K562 (cell line): ENCODE results near the gene NECAB3. TPM values are rescaled to one million over a fixed set of nuclear protein-coding genes. Genes with fewer than 3 reads are reported as not detected.

Source experiments
- ARID4B ChIP-seq: sonication (generic); formaldehyde crosslinking; IDR thresholded peaks from 2 replicates; pipeline ENCODE4 v1.8.0; 2022; ENCODE audit warnings: mild to moderate bottlenecking, missing genetic modification reagents
- ASH1L ChIP-seq: fragments of 450-650 bp; IDR thresholded peaks from 2 replicates; pipeline ENCODE4 v1.6.1; 2018; ENCODE audit warnings: borderline replicate concordance, mild to moderate bottlenecking, low read depth; ENCODE audit not compliant: partially characterized antibody
- BRF2 ChIP-seq: IDR thresholded peaks from 3 replicates; pipeline ENCODE4 v1.6.1; 2011; ENCODE audit warnings: borderline replicate concordance, mild to moderate bottlenecking; ENCODE audit not compliant: insufficient read length, insufficient read depth
- E4F1 ChIP-seq: fragments of 250-450 bp; sonication (Bioruptor Pico); IDR thresholded peaks from 2 replicates; pipeline ENCODE4 v1.5.0; 2021; ENCODE audit warnings: mild to moderate bottlenecking, borderline replicate concordance
- FIP1L1 ChIP-seq: fragments of 200-400 bp; formaldehyde crosslinking; IDR thresholded peaks from 2 replicates; pipeline ENCODE4 v1.6.1; 2018; ENCODE audit warnings: mild to moderate bottlenecking, low read depth, low read length; ENCODE audit not compliant: poor library complexity, severe bottlenecking
- HNRNPL ChIP-seq: fragments of 200-400 bp; formaldehyde crosslinking; IDR thresholded peaks from 2 replicates; pipeline ENCODE4 v1.6.1; 2017; ENCODE audit warnings: low read depth, mild to moderate bottlenecking, low read length
- ILF3 ChIP-seq: fragments of 450-650 bp; IDR thresholded peaks from 2 replicates; pipeline ENCODE4 v1.6.1; 2018; ENCODE audit warnings: antibody characterized with exemption, mild to moderate bottlenecking, moderate library complexity, borderline replicate concordance
- MIER1 ChIP-seq: fragments of 450-650 bp; IDR thresholded peaks from 2 replicates; pipeline ENCODE4 v1.6.1; 2016; ENCODE audit warnings: antibody characterized with exemption, mild to moderate bottlenecking, low read depth
- PCBP1 ChIP-seq: fragments of 200-400 bp; formaldehyde crosslinking; IDR thresholded peaks from 2 replicates; pipeline ENCODE4 v1.6.1; 2018; ENCODE audit warnings: mild to moderate bottlenecking, low read depth, low read length; ENCODE audit not compliant: poor library complexity, severe bottlenecking
- SAFB ChIP-seq: fragments of 200-400 bp; formaldehyde crosslinking; IDR thresholded peaks from 2 replicates; pipeline ENCODE4 v1.6.1; 2017; ENCODE audit warnings: low read depth, low read length, borderline replicate concordance
- SIX5 ChIP-seq, 2 experiments: IDR thresholded peaks; 2 replicates each; pipeline ENCODE4 v1.6.1; 2011; ENCODE audit warnings: low read length in 2 of 2, borderline replicate concordance in 1 of 2, low read depth in 1 of 2, mild to moderate bottlenecking in 1 of 2, moderate library complexity in 1 of 2; ENCODE audit not compliant: insufficient read depth in 1 of 2
- SPI1 ChIP-seq: IDR thresholded peaks from 2 replicates; pipeline ENCODE4 v1.6.1; 2011; ENCODE audit warnings: low read depth, low read length, control low read depth, borderline replicate concordance
- TSC22D4 ChIP-seq: fragments of 450-650 bp; IDR thresholded peaks from 2 replicates; pipeline ENCODE4 v1.6.1; 2016; ENCODE audit warnings: missing genetic modification characterization, missing biosample characterization, control low read depth
- XRCC5 ChIP-seq: fragments of 200-400 bp; formaldehyde crosslinking; IDR thresholded peaks from 2 replicates; pipeline ENCODE4 v1.6.1; 2017; ENCODE audit warnings: low read depth, mild to moderate bottlenecking, low read length
- ZMIZ1 ChIP-seq, 2 experiments: fragments of 150-350 bp in 1 of 2; IDR thresholded peaks; 2 replicates each; pipeline ENCODE4 v1.6.1; 2012 to 2016; ENCODE audit warnings: low read depth in 2 of 2, low read length in 2 of 2, mild to moderate bottlenecking in 1 of 2, moderate library complexity in 1 of 2
- ZNF184 ChIP-seq: sonication (generic); formaldehyde crosslinking; IDR thresholded peaks from 2 replicates; pipeline ENCODE4 v1.5.0; 2020; ENCODE audit warnings: missing genetic modification reagents
- polyA plus RNA-seq, 8 experiments: library from polyadenylated mRNA; depleted of rRNA in 4 of 8; stranded (reverse) in 5 of 8; unstranded in 3 of 8; fragments of >200 nt; fragmentation: Nextera tagmentation in 2 of 8; fragmentation: Illumina TruSeq in 1 of 8; extraction: Ambion mirVana in 2 of 8; extraction: Trizol in 1 of 8; gene quantifications; 2 replicates each; pipeline versions ENCODE4 v1.2.1 to v1.2.3, GENCODE V29; 2011 to 2014; ENCODE audit warnings: inconsistent platforms in 1 of 8, missing spikeins in 1 of 8
- total RNA-seq, 7 experiments: library from RNA; depleted of rRNA in 6 of 7; stranded (reverse); fragments of >200 nt in 6 of 7; fragmentation: Illumina TruSeq in 2 of 7; extraction: Trizol in 2 of 7; gene quantifications; 2 replicates each; pipeline versions ENCODE4 v1.2.1 to v1.2.3, GENCODE V29; 2011 to 2021; ENCODE audit warnings: low replicate concordance in 1 of 7

The NECAB3 gene
- total and polyA plus RNA-seq, 9 of the 15 experiments (the other 6 are each of a cell fraction or from before 2014, with no cell fraction given) = 0.94 to 63.3 (median 31.5) TPM

- TF ChIP-seq ARID4B (no peak), MIER1 (no peak), ILF3 (no peak), ZNF184 (no peak), SPI1 (no peak), E4F1 (CRISPR knock-in tag) (no peak), BRF2 (no peak), ZMIZ1 (IDR thresholded peaks at IDR 0.05; ENCODE audit: low read depth in 2 of 2, low read length in 2 of 2) (no peak), HNRNPL (no peak), ASH1L (no peak), PCBP1 (no peak), TSC22D4 (tag) (no peak), FIP1L1 (no peak), SIX5 (IDR thresholded peaks at IDR 0.05; ENCODE audit: borderline replicate concordance in 1 of 2, insufficient read depth in 1 of 2, low read depth in 1 of 2, low read length in 2 of 2) (no peak), XRCC5 (no peak), SAFB (no peak)
These were observed 43.7 kb downstream of the NECAB3 start (continued) for GRCh38 chr20:33630507-33630906.
